Transverse colon (tissue), 4 donors: ENCODE data around the gene LRRIQ3. TPM values are rescaled to one million over a fixed set of nuclear protein-coding genes. Genes with fewer than 3 reads are reported as not detected.

Source experiments
- DNase-seq: peaks from one replicate; pipeline ENCODE4 v3.0.0-alpha.2; 2019
- H3K27ac ChIP-seq, 4 donors: fragments of 200-600 bp; sonication (generic); 2 replicates each; pipeline ENCODE4 v1.5.1; 2016 to 2018; ENCODE audit warnings: inconsistent platforms in 4 of 4
- H3K27me3 ChIP-seq: fragments of 200-600 bp; sonication (generic); 2 replicates; pipeline ENCODE4 v1.5.1; 2017; ENCODE audit warnings: inconsistent platforms
- H3K36me3 ChIP-seq, 4 donors: fragments of 200-600 bp; sonication (generic); 2 replicates each; pipeline ENCODE4 v1.5.1; 2017 to 2019; ENCODE audit warnings: inconsistent platforms in 4 of 4
- H3K4me1 ChIP-seq, 4 donors: fragments of 200-600 bp; sonication (generic); 2 replicates each; pipeline ENCODE4 v1.5.1; 2017 to 2020; ENCODE audit warnings: inconsistent platforms in 4 of 4
- H3K4me3 ChIP-seq, 4 donors: fragments of 200-600 bp; sonication (generic); 1 replicate in 1 of 4; 2 replicates in 3 of 4; pipeline versions ENCODE4 v1.5.1 to v1.6.1; 2017 to 2019; ENCODE audit warnings: inconsistent platforms in 4 of 4
- H3K9me3 ChIP-seq, 2 donors: fragments of 200-600 bp; sonication (generic); 2 replicates each; pipeline ENCODE4 v1.5.1; 2017 to 2019; ENCODE audit warnings: inconsistent platforms in 2 of 2
- CTCF ChIP-seq, 5 experiments: fragments of 200-600 bp in 3 of 5; fragments of 450-650 bp in 2 of 5; sonication (generic) in 3 of 5; IDR thresholded peaks; 1 replicate in 2 of 5; 2 replicates in 3 of 5; pipeline ENCODE4 v1.5.1; 2016 to 2017; ENCODE audit warnings: antibody characterized with exemption in 5 of 5, inconsistent platforms in 3 of 5, mild to moderate bottlenecking in 2 of 5, moderate library complexity in 1 of 5
- EP300 ChIP-seq: sonication (generic); formaldehyde crosslinking; IDR thresholded peaks from one replicate; pipeline ENCODE4 v1.6.1; 2017; ENCODE audit warnings: antibody characterized with exemption, low read depth
- POLR2A ChIP-seq: fragments of 450-650 bp; IDR thresholded peaks from one replicate; pipeline ENCODE4 v1.6.1; 2016; ENCODE audit warnings: antibody characterized with exemption, mild to moderate bottlenecking, moderate library complexity
- POLR2AphosphoS5 ChIP-seq, 3 donors: sonication (generic); formaldehyde crosslinking; IDR thresholded peaks; one replicate each; pipeline ENCODE4 v1.6.1; 2016; ENCODE audit warnings: antibody characterized with exemption in 3 of 3
- WGBS, 2 donors: methylation state at CpG; one replicate each; pipeline ENCODE4 v1.1.5; 2018; ENCODE audit warnings: low coverage in 1 of 2; 5-methylcytosine and 5-hydroxymethylcytosine counted together
- in situ Hi-C, 4 donors: fragments of 200-750 bp; cut with MboI; loops; one replicate each; pipeline versions ENCODE4 v1.15.0 to v1.15.1; 2017; ENCODE audit warnings: low sequenced_read_pairs in 3 of 4, low pct_ligation_motif_present in 1 of 4, low pct_unique_long_range_greater_than_20kb in 1 of 4
- intact Hi-C: fragments of 100-400 bp; cut with DNase I; formaldehyde crosslinking; loops from one replicate; pipeline ENCODE4 v1.15.1; 2023; ENCODE audit warnings: low total_unique reads
- total RNA-seq, 4 donors: library from RNA; depleted of rRNA; stranded (reverse); fragments of >200 nt; gene quantifications; one replicate each; pipeline ENCODE4 v1.1.0, GENCODE V29; 2016

Gene LRRIQ3
- total RNA-seq, 4 donors from 2014 or later, result 0.55 TPM; not detected in 3

- Histone ChIP-seq H3K4me1 (no peaks in the 10 kb centered on the region), H3K4me3 (no peak overlapping the region), H3K27me3 (no peaks in the 10 kb centered on the region), H3K27ac (no peak overlapping the region), H3K36me3 (no peaks in the 10 kb centered on the region), H3K9me3 (no peaks in the 10 kb centered on the region)
- no peak for DNase-seq
- WGBS, 2 donors, result 57 to 87% methylated on average over 1 of the region's 1 CpG
- intact Hi-C loops, result no loop called here
- in situ Hi-C loops, result no loop called here
- TF ChIP-seq POLR2AphosphoS5 (IDR thresholded peaks at IDR 0.05) (no peak), EP300 (no peak), CTCF (IDR thresholded peaks at IDR 0.05) (no peak), POLR2A (no peak)
These were observed 39.1 kb upstream of the LRRIQ3 start for GRCh38 chr1:74237035-74237434.

- intact Hi-C loops, result no loop called here
- no peaks in the 10 kb centered on the region for H3K36me3 ChIP-seq
- H3K4me3 ChIP-seq, result no peak overlapping the region
- TF ChIP-seq CTCF (IDR thresholded peaks at IDR 0.05) (no peak), EP300 (no peak), POLR2AphosphoS5 (IDR thresholded peaks at IDR 0.05) (no peak), POLR2A (no peak)
- no peak for DNase-seq
- in situ Hi-C loops, result no loop called here
- WGBS, 2 donors, result 91 to 96% methylated on average over 3 of the region's 3 CpGs
- no peaks in the 10 kb centered on the region for H3K9me3 ChIP-seq
- H3K27ac ChIP-seq, result no peak overlapping the region
- H3K4me1 ChIP-seq, result no peaks in the 10 kb centered on the region
- no peaks in the 10 kb centered on the region for H3K27me3 ChIP-seq
These were observed 38.5 kb upstream of the LRRIQ3 start for GRCh38 chr1:74236440-74236839.

GRCh38 chr1:74235153-74235552 lies 37.2 kb upstream of the LRRIQ3 start, which contains the start of gene TNNI3K:
Gene TNNI3K, plus strand, starts transcription at chr1:74235387. Its CDS starts 65 bp downstream, at chr1:74235452.
- H3K4me1 ChIP-seq, result no peaks in the 10 kb centered on the region
- WGBS, 2 donors, result 79 to 89% methylated on average over 2 of the region's 2 CpGs
- intact Hi-C loops (no loop called here), in situ Hi-C loops (no loop called here)
- H3K27ac ChIP-seq, result no peak within 1 kb of the TSS
- no peak for TF ChIP-seq EP300
- no peak for TF ChIP-seq POLR2AphosphoS5 (IDR thresholded peaks at IDR 0.05)
- TF ChIP-seq CTCF (IDR thresholded peaks at IDR 0.05), result no peak
- TF ChIP-seq POLR2A, result no peak
- no peaks in the 10 kb centered on the region for H3K9me3 ChIP-seq
- H3K27me3 ChIP-seq, result no peaks in the 10 kb centered on the region
- no peak for DNase-seq
- no peak within 1 kb of the TSS for H3K4me3 ChIP-seq
- H3K36me3 ChIP-seq, result no peaks in the 10 kb centered on the region

- TF ChIP-seq POLR2AphosphoS5 (IDR thresholded peaks at IDR 0.05) (no peak), CTCF (IDR thresholded peaks at IDR 0.05) (no peak), EP300 (no peak), POLR2A (no peak)
- in situ Hi-C loops, result no loop called here
- no peaks in the 10 kb centered on the region for H3K36me3 ChIP-seq
These were observed 25.5 kb upstream of the LRRIQ3 start for GRCh38 chr1:74223453-74223852.

More at GRCh38 chr1:74223453-74223852, 25.5 kb upstream of the LRRIQ3 start:
- no peak overlapping the region for H3K27ac ChIP-seq
- WGBS, 2 donors, result 72% methylated on average over 3 of the region's 3 CpGs; no CpG with 5 or more reads in 1 of the 2 donors
- intact Hi-C loops, result no loop called here
- H3K4me3 ChIP-seq, result no peak overlapping the region
- H3K4me1 ChIP-seq, result peaks cover 0 to 5% (median 2%) of the 10 kb centered on the region in 4 donors
- no peak for DNase-seq
- H3K9me3 ChIP-seq, result peaks cover 4 to 10% of the 10 kb centered on the region in 2 donors
- H3K27me3 ChIP-seq, result no peaks in the 10 kb centered on the region
